Activated CD8-positive, alpha-beta memory T cell treated with anti-CD3 and anti-CD28 coated beads, Interleukin-2, amount 50 U/mL, for 48 hours (primary cell): Measurements from ENCODE around the gene MYLK4.

ENCODE experiments used
- DNase-seq: peaks from one replicate; pipeline ENCODE4 v3.0.0-alpha.2; 2020

Gene MYLK4

GRCh38 chr6:2750832-2751231 lies at the start of gene MYLK4:
Gene MYLK4, minus strand, starts transcription at chr6:2750922. Its CDS starts 1,628 bp downstream, at chr6:2749294.
- no peak for DNase-seq

GRCh38 chr6:2799936-2800527 lies 49.3 kb upstream of the MYLK4 start:
- no peak for DNase-seq

GRCh38 chr6:2798586-2799134 lies 47.9 kb upstream of the MYLK4 start:
- DNase-seq: no peak

- DNase-seq: no peak
These were observed 46.9 kb upstream of the MYLK4 start for GRCh38 chr6:2797564-2798031.

GRCh38 chr6:2796861-2797260 lies 46.1 kb upstream of the MYLK4 start:
- no peak for DNase-seq

- no peak for DNase-seq
These were observed 45.2 kb upstream of the MYLK4 start for GRCh38 chr6:2795956-2796355.

- DNase-seq: no peak
These were observed 44.4 kb upstream of the MYLK4 start for GRCh38 chr6:2795162-2795561.

- no peak for DNase-seq
These were observed 43.5 kb upstream of the MYLK4 start for GRCh38 chr6:2794171-2794730.

- no peak for DNase-seq
These were observed 42.9 kb upstream of the MYLK4 start for GRCh38 chr6:2793534-2794151.

GRCh38 chr6:2792330-2793110 lies 41.8 kb upstream of the MYLK4 start:
- no peak for DNase-seq

- no peak for DNase-seq
These were observed 40.8 kb upstream of the MYLK4 start for GRCh38 chr6:2791450-2791974.

- DNase-seq: no peak
These were observed 40.1 kb upstream of the MYLK4 start for GRCh38 chr6:2790588-2791449.

- DNase-seq: no peak
These were observed 35.5 kb upstream of the MYLK4 start for GRCh38 chr6:2786269-2786668.

GRCh38 chr6:2784930-2785329 lies 34.2 kb upstream of the MYLK4 start:
- no peak for DNase-seq

GRCh38 chr6:2784061-2784460 lies 33.3 kb upstream of the MYLK4 start:
- DNase-seq: no peak

GRCh38 chr6:2783188-2783963 lies 32.7 kb upstream of the MYLK4 start:
- DNase-seq: no peak

GRCh38 chr6:2782825-2783187 lies 32.1 kb upstream of the MYLK4 start:
- no peak for DNase-seq

- DNase-seq: no peak
These were observed 31.6 kb upstream of the MYLK4 start for GRCh38 chr6:2782356-2782708.

- no peak for DNase-seq
These were observed 31.1 kb upstream of the MYLK4 start for GRCh38 chr6:2781685-2782355.

GRCh38 chr6:2780102-2780737 lies 29.5 kb upstream of the MYLK4 start:
- no peak for DNase-seq
